Osteocyte (in vitro differentiated cells): Measurements from ENCODE around the gene TEX26. TPM values are rescaled to one million over a fixed set of nuclear protein-coding genes. Genes with fewer than 3 reads are reported as not detected.
A peak's percentile ranks its signal among the peaks of the same experiment; 100 is the strongest.

Experiments used
- DNase-seq: peaks from one replicate; pipeline ENCODE4 v3.0.0; 2021; ENCODE audit warnings: mixed read lengths; ENCODE audit not compliant: unreplicated experiment; ENCODE audit errors: extremely low spot score
- H3K27ac Mint-ChIP-seq: one replicate; pipeline ENCODE4 v1.8.0; 2021; ENCODE audit warnings: mild to moderate bottlenecking, mixed read lengths; ENCODE audit not compliant: unreplicated experiment
- H3K27me3 Mint-ChIP-seq: one replicate; pipeline ENCODE4 v1.8.0; 2021; ENCODE audit warnings: mixed read lengths; ENCODE audit not compliant: unreplicated experiment
- H3K36me3 Mint-ChIP-seq: one replicate; pipeline ENCODE4 v1.8.0; 2021; ENCODE audit warnings: mixed read lengths; ENCODE audit not compliant: unreplicated experiment
- H3K4me1 Mint-ChIP-seq: one replicate; pipeline ENCODE4 v1.8.0; 2021; ENCODE audit warnings: mixed read lengths; ENCODE audit not compliant: unreplicated experiment
- H3K4me3 Mint-ChIP-seq: one replicate; pipeline ENCODE4 v1.8.0; 2021; ENCODE audit warnings: mild to moderate bottlenecking, moderate library complexity, mixed read lengths; ENCODE audit not compliant: unreplicated experiment
- H3K9me3 Mint-ChIP-seq: one replicate; pipeline ENCODE4 v1.8.0; 2021; ENCODE audit warnings: mixed read lengths; ENCODE audit not compliant: unreplicated experiment
- CTCF ChIP-seq: fragments of 200-600 bp; sonication (generic); IDR thresholded peaks from 2 replicates; pipeline ENCODE4 v1.5.0; 2021; ENCODE audit warnings: antibody characterized with exemption, mild to moderate bottlenecking, moderate library complexity
- total RNA-seq: library from RNA; stranded (reverse); gene quantifications from 2 replicates; pipeline ENCODE4 v1.2.1, GENCODE V29; 2021

The TEX26 gene
- total RNA-seq, 1 donor from 2014 or later: not detected

GRCh38 chr13:30936971-30937370, 4.5 kb downstream of the TEX26 start:
- Mint-ChIP-seq H3K36me3 (no peaks in the 10 kb centered on the region), H3K4me1 (peaks cover 4% of the 10 kb centered on the region), H3K4me3 (no peak overlapping the region), H3K27ac (no peak overlapping the region), H3K27me3 (peaks cover 27% of the 10 kb centered on the region), H3K9me3 (peaks cover 5% of the 10 kb centered on the region)
- DNase-seq: no peak
- no peak for TF ChIP-seq CTCF

DNA sequence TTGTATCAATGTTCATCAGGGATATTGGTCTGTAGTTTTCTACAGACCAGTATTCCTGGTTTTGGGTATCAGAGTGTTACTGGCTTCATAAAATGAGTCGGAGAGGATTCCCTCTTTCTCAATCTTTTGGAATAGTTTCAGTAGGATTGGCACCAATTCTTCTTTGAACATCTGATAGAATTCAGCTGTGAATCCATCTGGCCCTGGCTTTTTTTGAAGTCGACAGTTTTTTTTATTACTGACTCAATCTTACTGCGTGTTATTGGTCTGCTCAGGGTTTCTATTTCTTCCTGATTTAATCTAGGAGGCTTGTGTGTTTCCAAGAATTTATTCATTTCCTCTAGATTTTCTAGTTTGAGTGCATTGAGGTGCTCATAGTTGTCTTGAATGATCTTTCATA, 11.4 kb downstream of the TEX26 start:
- no peak for TF ChIP-seq CTCF
- H3K9me3 Mint-ChIP-seq: peaks cover 31% of the 10 kb centered on the region
- H3K4me1 Mint-ChIP-seq: no peaks in the 10 kb centered on the region
- H3K27me3 Mint-ChIP-seq: peaks cover 12% of the 10 kb centered on the region
- H3K27ac Mint-ChIP-seq: no peak overlapping the region
- peaks cover 7% of the 10 kb centered on the region for H3K36me3 Mint-ChIP-seq
- no peak for DNase-seq
- no peak overlapping the region for H3K4me3 Mint-ChIP-seq

- no peaks in the 10 kb centered on the region for H3K4me1 Mint-ChIP-seq
- H3K4me3 Mint-ChIP-seq: no peak overlapping the region
- no peak overlapping the region for H3K27ac Mint-ChIP-seq
- H3K36me3 Mint-ChIP-seq: peaks cover 2% of the 10 kb centered on the region
- DNase-seq: peak; percentile 65
- H3K9me3 Mint-ChIP-seq: peaks cover 11% of the 10 kb centered on the region
- no peak for TF ChIP-seq CTCF
- peaks cover 28% of the 10 kb centered on the region for H3K27me3 Mint-ChIP-seq
Observed at GRCh38 chr13:30957258-30957943, 24.9 kb downstream of the TEX26 start.

DNA sequence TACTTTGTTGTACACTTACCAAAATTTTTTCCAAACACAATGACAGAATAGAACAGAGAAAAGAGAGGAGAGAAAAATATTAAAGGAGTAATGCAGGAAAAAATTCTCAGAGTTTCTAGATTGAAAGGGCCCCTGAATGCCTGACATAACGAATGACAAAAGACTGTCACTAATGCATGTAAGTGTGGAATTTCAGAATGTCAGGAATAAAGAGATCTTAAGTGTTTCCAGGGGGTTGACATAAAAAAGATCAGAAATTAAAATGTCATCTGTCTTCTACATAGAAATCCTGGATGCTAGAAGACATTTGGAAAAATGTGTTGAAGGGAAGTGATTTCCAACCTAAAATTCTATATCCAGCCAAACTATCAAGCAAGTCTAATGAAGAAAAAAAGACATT, 27.2 kb downstream of the TEX26 start:
- TF ChIP-seq CTCF: no peak
- Mint-ChIP-seq H3K9me3 (peaks cover 11% of the 10 kb centered on the region), H3K4me3 (no peak overlapping the region), H3K27ac (no peak overlapping the region), H3K27me3 (peaks cover 20% of the 10 kb centered on the region), H3K36me3 (peaks cover 2% of the 10 kb centered on the region), H3K4me1 (peaks cover 7% of the 10 kb centered on the region)
- no peak for DNase-seq

DNA sequence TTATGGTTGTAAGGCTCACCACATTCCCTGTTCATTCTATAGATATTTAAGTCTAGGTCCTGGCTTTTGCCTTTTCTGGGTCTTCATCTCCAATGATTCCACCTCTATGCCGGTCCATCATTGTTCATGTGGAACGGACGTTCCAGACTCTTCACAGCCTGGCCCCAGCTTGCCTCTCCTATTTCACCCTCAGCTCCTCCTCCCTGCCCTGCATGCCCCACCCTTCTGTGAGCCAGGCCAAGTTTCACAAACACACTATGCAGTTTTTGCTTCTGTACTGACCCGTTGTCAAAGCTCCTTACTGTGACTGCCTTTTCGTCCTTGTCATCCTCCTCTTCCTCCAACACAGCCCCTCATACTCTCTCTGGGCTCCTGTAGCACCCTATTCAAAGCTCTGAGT, 31.3 kb downstream of the TEX26 start:
- no peak for DNase-seq
- TF ChIP-seq CTCF: no peak
- Mint-ChIP-seq H3K27ac (no peak overlapping the region), H3K36me3 (peaks cover 2% of the 10 kb centered on the region), H3K4me3 (no peak overlapping the region), H3K27me3 (peaks cover 11% of the 10 kb centered on the region), H3K9me3 (peaks cover 11% of the 10 kb centered on the region), H3K4me1 (peaks cover 11% of the 10 kb centered on the region)
